Measurements from ENCODE around the gene GNAZ. TPM values are rescaled to one million over a fixed set of nuclear protein-coding genes. Genes with fewer than 3 reads are reported as not detected.

GNAZ gene
- total and polyA plus RNA-seq, 4 donors, result 0.21 to 2.2 (median 0.38) TPM

- WGBS, result 93% methylated on average over 13 of the region's 13 CpGs
- Histone ChIP-seq H3K4me1 (ENCODE audit: control insufficient read depth in 4 of 4, insufficient read depth in 4 of 4, low read length in 3 of 4) (no peaks in the 10 kb centered on the region), H3K27ac (ENCODE audit: low read depth in 1 of 2, low read length in 2 of 2) (no peak overlapping the region), H3K9me3 (ENCODE audit: control insufficient read depth in 4 of 4, low read length in 3 of 4) (no peaks in the 10 kb centered on the region), H3K9ac (ENCODE audit: low read depth in 1 of 2, low read length in 2 of 2) (no peak overlapping the region), H3K36me3 (ENCODE audit: control insufficient read depth in 4 of 4, insufficient read depth in 3 of 4, low read depth in 1 of 4, low read length in 3 of 4) (no peaks in the 10 kb centered on the region), H3K27me3 (ENCODE audit: control insufficient read depth in 4 of 4, insufficient read depth in 4 of 4, low read length in 3 of 4) (no peaks in the 10 kb centered on the region), H3K4me3 (ENCODE audit: low read depth in 1 of 3, low read length in 3 of 3) (no peak overlapping the region)
- no peak for DNase-seq (ENCODE audit: low spot score)
- TF ChIP-seq NR2F2 (IDR thresholded peaks at IDR 0.05), result no peak
- no peak for TF ChIP-seq YY1 (IDR thresholded peaks at IDR 0.05)
- TF ChIP-seq GABPA (IDR thresholded peaks at IDR 0.05 in 1 of 2, conservative IDR thresholded peaks at IDR 0.05 in 1 of 2), result no peak
- TF ChIP-seq FOXA1 (IDR thresholded peaks at IDR 0.05), result no peak
- no peak for TF ChIP-seq RXRA (IDR thresholded peaks at IDR 0.05)
- no peak for TF ChIP-seq ATF3 (IDR thresholded peaks at IDR 0.05)
- TF ChIP-seq TAF1 (conservative IDR thresholded peaks at IDR 0.05), result no peak
- TF ChIP-seq, protein P1, sequence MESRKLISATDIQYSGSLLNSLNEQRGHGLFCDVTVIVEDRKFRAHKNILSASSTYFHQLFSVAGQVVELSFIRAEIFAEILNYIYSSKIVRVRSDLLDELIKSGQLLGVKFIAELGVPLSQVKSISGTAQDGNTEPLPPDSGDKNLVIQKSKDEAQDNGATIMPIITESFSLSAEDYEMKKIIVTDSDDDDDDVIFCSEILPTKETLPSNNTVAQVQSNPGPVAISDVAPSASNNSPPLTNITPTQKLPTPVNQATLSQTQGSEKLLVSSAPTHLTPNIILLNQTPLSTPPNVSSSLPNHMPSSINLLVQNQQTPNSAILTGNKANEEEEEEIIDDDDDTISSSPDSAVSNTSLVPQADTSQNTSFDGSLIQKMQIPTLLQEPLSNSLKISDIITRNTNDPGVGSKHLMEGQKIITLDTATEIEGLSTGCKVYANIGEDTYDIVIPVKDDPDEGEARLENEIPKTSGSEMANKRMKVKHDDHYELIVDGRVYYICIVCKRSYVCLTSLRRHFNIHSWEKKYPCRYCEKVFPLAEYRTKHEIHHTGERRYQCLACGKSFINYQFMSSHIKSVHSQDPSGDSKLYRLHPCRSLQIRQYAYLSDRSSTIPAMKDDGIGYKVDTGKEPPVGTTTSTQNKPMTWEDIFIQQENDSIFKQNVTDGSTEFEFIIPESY (IDR thresholded peaks at IDR 0.05), result no peak
- TF ChIP-seq RAD21 (IDR thresholded peaks at IDR 0.05), result no peak
- no peak for TF ChIP-seq FOXA2 (IDR thresholded peaks at IDR 0.05)
- TF ChIP-seq SP1 (IDR thresholded peaks at IDR 0.05), result no peak
- TF ChIP-seq JUND (IDR thresholded peaks at IDR 0.05), result no peak
Observed at GRCh38 chr22:23092217-23092955, 22.1 kb downstream of the GNAZ start.

GRCh38 chr22:23093051-23093788 is 22.9 kb downstream of the GNAZ start:
- DNase-seq (ENCODE audit: low spot score), result peak; percentile 41

More at GRCh38 chr22:23093051-23093788, 22.9 kb downstream of the GNAZ start:
- H3K27ac ChIP-seq (ENCODE audit: low read depth in 1 of 2, low read length in 2 of 2), result no peak overlapping the region
- TF ChIP-seq YY1 (IDR thresholded peaks at IDR 0.05), result no peak
- TF ChIP-seq SP1 (IDR thresholded peaks at IDR 0.05), result no peak
- no peak for TF ChIP-seq HNF4A (conservative IDR thresholded peaks at IDR 0.05)
- no peak for TF ChIP-seq RAD21 (IDR thresholded peaks at IDR 0.05)
- no peak for TF ChIP-seq RXRA (IDR thresholded peaks at IDR 0.05)
- no peak for TF ChIP-seq MAX (IDR thresholded peaks at IDR 0.05)
- TF ChIP-seq GABPA (IDR thresholded peaks at IDR 0.05 in 1 of 2, conservative IDR thresholded peaks at IDR 0.05 in 1 of 2), result no peak
- TF ChIP-seq EGR1 (IDR thresholded peaks at IDR 0.05; ENCODE audit: low read depth in 2 of 2), result no peak
- TF ChIP-seq TAF1 (conservative IDR thresholded peaks at IDR 0.05), result no peak
- TF ChIP-seq, protein P2, sequence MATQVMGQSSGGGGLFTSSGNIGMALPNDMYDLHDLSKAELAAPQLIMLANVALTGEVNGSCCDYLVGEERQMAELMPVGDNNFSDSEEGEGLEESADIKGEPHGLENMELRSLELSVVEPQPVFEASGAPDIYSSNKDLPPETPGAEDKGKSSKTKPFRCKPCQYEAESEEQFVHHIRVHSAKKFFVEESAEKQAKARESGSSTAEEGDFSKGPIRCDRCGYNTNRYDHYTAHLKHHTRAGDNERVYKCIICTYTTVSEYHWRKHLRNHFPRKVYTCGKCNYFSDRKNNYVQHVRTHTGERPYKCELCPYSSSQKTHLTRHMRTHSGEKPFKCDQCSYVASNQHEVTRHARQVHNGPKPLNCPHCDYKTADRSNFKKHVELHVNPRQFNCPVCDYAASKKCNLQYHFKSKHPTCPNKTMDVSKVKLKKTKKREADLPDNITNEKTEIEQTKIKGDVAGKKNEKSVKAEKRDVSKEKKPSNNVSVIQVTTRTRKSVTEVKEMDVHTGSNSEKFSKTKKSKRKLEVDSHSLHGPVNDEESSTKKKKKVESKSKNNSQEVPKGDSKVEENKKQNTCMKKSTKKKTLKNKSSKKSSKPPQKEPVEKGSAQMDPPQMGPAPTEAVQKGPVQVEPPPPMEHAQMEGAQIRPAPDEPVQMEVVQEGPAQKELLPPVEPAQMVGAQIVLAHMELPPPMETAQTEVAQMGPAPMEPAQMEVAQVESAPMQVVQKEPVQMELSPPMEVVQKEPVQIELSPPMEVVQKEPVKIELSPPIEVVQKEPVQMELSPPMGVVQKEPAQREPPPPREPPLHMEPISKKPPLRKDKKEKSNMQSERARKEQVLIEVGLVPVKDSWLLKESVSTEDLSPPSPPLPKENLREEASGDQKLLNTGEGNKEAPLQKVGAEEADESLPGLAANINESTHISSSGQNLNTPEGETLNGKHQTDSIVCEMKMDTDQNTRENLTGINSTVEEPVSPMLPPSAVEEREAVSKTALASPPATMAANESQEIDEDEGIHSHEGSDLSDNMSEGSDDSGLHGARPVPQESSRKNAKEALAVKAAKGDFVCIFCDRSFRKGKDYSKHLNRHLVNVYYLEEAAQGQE (IDR thresholded peaks at IDR 0.05), result no peak
- H3K36me3 ChIP-seq (ENCODE audit: control insufficient read depth in 4 of 4, insufficient read depth in 3 of 4, low read depth in 1 of 4, low read length in 3 of 4), result no peaks in the 10 kb centered on the region
- H3K9ac ChIP-seq (ENCODE audit: low read depth in 1 of 2, low read length in 2 of 2), result no peak overlapping the region
- 85% methylated on average over 14 of the region's 14 CpGs for WGBS
- no peaks in the 10 kb centered on the region for H3K4me1 ChIP-seq (ENCODE audit: control insufficient read depth in 4 of 4, insufficient read depth in 4 of 4, low read length in 3 of 4)
- no peak overlapping the region for H3K4me3 ChIP-seq (ENCODE audit: low read depth in 1 of 3, low read length in 3 of 3)
- no peaks in the 10 kb centered on the region for H3K9me3 ChIP-seq (ENCODE audit: control insufficient read depth in 4 of 4, low read length in 3 of 4)
- no peaks in the 10 kb centered on the region for H3K27me3 ChIP-seq (ENCODE audit: control insufficient read depth in 4 of 4, insufficient read depth in 4 of 4, low read length in 3 of 4)
